DMS 273 (cell line): ENCODE results near the gene ANKRD33.

Experiments used
- DNase-seq: peaks from one replicate; lab custom pipeline; 2025; ENCODE audit not compliant: unreplicated experiment; lab: John Stamatoyannopoulos, UW

Gene ANKRD33

DNA sequence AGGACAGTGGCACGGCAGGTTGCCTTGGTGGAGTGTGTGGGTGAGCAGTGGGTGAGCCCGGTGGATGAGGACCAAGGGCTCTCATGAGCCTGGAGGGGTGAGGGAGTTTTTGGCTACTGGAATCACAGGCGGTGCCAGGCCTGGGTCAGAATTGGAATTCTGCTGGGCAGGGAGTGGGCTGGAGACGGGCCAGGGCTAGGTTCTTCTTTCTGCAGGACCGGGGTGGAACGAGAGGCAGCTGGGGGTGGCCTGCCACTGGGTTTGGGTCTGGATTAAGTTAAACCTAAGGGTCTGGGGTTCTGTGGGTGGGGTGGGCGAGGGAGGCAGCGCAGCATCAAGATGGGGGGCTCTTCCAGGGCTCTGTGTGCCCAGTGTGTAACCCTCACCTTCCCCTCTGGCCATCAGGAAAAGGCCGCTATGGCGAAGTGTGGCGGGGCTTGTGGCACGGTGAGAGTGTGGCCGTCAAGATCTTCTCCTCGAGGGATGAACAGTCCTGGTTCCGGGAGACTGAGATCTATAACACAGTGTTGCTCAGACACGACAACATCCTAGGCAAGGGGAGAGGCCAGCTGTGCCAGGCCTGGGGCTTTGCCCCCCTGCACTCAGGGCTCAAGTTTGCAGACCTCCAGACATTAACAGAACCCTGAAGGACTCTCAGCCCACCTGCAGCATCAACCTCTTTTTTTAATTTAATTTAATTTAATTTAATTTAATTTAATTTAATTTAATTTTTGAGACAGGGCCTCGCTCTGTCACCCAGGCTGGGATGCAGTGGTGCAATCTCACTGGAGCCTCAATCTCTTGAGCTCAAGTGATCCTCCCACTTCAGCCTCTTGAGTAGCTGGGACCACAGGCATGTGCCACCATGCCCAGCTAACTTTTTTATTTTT is 26.4 kb downstream of the ANKRD33 start:
- DNase-seq = no peak

DNA sequence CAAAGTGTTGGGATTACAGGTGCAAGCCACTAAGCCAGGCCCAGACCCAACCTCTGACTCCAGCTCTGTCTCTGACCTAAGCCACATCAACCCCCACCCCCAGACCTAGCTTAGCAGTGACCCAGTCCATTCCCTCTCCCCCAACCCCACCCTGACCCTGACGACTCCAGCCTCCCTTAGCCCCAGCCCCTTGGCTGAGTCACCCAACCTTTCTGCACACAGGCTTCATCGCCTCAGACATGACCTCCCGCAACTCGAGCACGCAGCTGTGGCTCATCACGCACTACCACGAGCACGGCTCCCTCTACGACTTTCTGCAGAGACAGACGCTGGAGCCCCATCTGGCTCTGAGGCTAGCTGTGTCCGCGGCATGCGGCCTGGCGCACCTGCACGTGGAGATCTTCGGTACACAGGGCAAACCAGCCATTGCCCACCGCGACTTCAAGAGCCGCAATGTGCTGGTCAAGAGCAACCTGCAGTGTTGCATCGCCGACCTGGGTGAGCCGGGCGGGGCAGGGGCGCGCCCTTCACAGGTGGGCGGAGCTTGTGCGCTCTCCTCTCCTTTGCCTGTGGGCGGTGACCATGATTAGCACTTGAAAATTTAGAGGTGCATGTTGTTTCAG is 27.2 kb downstream of the ANKRD33 start:
- DNase-seq = no peak

DNA sequence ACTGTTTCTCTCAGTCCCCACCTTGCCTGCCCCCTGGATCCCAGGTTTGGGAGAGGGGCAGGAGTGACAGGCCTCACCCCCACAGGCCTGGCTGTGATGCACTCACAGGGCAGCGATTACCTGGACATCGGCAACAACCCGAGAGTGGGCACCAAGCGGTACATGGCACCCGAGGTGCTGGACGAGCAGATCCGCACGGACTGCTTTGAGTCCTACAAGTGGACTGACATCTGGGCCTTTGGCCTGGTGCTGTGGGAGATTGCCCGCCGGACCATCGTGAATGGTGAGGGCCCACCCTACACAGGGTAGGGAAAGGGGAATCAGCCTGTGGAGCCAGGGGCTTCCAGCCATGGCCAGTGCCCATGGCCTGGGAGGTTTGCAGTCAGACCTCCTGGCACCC is 28.0 kb downstream of the ANKRD33 start:
- no peak for DNase-seq

DNA sequence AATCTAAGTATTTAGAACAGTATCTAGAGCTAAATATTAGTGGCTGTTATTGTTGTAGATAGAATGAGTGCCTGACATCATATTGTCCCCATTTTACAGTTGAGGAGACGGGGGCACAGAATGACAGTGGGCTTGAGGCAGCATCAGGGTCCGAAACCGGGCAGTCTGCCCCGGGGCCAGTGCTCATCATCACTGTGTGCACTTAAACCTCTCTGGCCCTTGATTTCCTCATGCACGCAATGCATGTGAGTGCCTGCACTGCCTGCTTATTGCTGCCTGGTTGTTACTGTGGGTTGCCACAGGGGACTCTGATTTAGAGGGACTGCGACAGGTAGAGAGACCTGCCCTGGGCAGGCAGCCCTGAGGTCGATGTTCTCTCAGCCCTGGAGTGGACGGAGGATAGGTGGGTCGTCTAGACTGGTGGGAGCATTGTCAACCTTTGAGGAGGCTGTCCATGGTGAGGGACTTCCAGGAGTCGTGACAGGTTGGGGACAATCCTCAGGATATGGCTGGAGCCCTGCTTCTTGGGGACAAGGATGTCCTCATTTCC is 29.2 kb downstream of the ANKRD33 start:
- DNase-seq = no peak

DNA sequence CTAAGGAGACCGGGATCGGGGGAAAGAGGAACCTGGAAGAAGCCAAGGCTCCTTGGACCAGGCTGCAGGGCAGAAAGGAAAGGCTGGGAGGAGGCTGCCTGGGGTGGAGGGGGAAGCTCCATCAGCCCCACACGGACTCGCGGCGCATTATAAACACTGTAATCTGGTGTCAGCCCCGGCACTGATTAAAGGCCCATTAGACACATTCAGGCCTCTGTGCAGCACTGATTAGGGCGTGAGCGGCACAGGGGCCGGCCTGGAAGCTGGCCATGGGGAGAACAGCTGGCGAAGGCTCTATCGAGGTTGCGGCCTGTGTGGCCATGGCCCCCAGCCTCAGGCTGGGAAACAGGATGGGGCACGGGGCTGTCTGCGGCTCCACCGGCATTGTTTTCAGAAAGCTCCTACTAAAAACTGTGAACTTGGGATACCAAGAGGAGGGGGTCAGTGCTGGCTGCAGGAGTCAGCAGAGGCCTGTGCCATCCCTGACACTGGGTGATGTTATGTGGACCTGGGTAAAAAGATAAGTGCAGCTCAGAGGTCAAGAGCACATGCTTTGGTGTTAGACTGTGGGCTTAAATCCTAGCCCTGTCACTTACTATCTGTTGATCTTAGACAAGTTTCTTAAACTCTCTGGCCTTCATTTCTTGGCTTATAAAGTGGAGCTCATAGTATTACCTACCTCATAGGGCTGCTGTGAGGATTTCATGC is 30.0 kb downstream of the ANKRD33 start:
- DNase-seq = peak; percentile 43

DNA sequence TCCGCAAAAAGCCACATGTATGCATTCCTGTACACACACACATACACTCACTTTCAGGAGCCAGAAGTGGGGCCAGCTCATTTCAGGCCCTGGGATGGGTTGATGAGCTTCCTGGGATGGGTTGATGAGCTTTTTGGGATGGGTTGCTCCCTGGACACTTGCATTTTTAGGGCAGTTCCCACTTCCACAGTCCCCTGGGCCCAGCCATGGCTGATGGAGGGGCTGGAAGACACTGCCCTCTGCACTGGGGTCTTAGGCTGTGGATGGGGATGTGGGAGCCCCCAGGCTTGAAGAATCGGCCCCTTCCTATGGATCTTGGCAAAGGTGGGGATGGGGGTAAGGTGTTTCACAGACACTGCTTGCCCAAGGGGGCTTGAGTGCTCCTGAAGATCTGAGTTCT is 32.1 kb downstream of the ANKRD33 start:
- DNase-seq = no peak

DNA sequence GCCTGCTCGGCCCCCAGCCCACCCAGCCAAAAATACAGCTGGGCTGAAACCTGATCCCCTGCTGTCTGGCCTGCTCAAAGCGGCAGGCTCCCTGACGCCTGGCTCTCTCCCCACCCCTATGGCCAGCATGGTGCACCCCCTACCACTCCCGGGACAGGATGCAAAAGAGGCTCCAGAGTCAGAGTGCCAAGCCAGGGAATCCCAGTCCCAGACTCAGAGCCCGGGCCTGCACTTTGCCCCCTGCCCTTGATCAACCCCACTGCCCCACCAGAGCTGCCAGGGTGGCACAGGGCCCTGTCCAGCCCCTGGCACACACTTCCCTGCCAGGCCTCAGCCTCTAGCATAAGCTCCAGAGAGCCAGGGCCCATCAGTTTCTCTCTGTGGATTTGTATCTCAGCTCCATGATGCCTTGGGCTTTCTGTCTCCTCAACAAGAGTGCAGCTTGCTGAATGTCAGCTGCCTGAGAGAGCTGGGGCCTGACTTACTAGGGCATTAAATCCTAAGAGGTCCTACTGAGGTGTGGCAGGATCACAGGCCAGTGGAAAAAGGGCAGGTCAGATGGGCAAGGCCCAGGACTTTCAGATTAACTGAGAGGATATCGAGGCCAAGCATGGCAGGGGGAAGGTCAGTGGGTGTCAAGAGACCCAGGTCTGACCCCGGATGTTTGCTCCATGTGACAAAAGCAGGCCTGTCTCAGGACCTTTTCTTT is 33.3 kb downstream of the ANKRD33 start:
- peak; percentile 74 for DNase-seq

DNA sequence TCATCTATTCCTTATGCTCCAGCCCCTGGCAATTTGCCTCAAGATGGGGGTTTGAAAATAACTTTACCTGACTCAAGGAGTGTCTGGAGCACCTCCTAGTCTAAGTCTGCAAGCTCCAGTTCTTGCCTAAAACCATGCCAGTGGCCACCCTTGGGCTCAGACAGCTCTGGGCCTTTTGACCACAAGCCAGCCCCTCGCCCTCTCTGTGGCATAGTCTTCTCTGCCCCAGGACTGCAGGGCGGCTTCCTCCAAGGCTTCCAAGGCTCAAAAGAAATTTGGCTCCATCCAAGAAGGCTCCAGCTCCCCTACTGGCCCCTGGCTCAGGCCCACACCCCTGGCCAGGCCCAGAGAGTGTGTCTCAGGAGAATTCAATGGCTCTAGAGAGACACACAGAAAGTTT is 34.2 kb downstream of the ANKRD33 start:
- no peak for DNase-seq

DNA sequence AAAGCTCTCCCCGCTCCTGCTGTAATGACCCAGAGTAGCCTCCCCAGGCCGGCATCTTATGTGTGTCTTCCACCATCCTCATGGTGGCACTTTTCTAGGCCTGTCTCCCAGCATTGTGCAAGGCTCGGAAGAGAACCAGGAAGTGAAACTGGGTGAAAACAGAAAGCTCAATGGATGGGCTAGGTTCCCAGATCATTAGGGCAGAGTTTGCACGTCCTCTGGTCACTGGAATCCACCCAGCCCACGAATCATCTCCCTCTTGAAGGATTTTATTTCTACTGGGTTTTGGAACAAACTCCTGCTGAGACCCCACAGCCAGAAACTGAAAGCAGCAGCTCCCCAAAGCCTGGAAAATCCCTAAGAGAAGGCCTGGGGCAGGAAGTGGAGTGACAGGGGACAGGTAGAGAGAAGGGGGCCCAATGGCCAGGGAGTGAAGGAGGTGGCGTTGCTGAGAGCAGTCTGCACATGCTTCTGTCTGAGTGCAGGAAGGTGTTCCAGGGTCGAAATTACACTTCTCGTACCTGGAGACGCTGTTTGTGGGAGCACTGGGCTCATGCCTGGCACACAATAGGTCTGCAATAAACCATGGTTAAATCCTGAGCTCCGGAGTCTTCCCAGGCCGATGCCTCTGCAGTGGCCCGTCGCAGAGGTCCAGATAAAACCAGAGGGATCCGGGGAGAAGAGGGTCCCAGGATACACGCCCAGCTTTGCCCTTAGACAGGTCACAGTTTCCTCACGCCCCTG is 35.0 kb downstream of the ANKRD33 start:
- no peak for DNase-seq

- DNase-seq = no peak
These were observed 35.8 kb downstream of the ANKRD33 start for GRCh38 chr12:51923506-51924365.

- DNase-seq = no peak
These were observed 36.8 kb downstream of the ANKRD33 start for GRCh38 chr12:51924551-51925319.

DNA sequence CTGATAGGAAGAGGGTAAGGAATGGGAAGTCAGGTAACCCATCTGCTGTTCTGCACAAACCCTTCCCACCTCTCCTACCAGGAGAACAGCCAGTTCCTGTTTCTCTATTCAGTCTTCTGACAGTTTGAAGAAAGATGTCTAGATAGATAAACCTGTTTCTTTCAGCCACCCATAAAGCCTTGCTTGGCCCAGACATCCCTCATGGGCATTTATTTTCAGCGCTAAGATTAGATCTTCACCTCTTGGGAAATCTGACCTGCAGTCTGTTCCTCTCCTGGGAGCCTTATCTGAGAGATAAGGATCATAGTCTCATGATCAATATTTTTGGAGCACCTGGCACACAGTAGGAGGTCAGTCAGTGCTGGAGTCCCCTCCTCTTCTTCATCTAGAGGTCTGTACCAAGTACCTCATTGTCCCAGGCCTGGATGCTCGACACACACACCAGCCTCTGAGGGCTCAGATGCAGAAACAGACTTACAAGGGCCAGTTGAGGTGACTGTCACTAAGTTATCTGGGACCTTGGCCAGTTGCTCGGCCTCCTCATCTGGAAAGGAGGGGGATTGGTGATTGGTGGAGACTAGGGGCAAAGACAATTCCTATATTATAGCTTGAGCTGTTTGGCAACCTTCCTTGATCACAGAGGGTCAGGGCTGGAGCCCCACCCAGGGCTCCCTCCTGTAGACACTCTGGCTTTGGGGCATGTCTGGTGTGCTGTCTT is 37.6 kb downstream of the ANKRD33 start:
- DNase-seq = no peak

DNA sequence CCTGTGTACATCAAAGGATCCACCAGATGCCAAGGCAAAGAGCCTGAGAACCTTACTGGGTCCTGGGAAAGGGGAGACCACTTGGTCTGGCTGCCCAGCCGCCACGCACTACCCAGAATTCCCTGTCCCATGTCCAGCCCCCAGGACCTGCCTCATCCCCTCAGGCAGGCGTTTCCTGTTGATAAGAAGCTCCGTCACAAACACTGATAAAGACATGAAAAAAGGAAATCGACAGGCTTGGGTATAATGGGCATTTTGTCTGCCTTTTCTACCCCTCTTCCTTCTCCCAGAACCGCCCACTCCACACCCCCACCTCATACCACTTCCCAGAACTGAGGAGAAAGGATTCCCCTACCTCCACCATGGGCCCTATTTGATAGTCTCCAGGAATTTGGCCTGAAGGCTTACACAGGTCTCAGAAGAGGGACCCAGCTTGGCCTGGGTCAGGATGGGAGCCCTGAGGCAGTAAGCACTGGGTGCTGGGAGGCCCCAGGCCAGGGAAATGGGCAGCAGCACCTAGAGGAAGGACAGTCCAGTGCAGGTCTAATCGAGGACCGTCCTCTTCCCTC is 38.2 kb downstream of the ANKRD33 start:
- no peak for DNase-seq

DNA sequence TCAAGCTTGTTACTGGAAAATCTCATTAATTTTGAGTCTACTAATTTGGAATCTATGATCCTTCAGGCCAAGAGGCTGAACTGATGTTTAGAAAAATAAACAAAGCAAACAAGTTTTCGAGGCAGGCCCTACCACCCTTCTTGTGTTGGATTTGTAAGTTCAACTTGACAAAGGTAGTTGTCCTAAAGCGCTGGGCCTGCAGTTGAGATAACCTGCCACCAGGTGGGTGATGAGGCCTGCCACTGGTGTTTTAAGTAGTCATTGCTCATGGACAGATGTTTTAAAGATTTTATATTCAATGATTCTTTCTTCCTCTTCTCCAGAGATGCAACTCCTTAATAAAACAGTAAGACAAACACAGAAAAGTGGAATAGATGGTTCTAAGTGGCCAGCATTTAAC is 38.8 kb downstream of the ANKRD33 start:
- DNase-seq = peak; percentile 51

DNA sequence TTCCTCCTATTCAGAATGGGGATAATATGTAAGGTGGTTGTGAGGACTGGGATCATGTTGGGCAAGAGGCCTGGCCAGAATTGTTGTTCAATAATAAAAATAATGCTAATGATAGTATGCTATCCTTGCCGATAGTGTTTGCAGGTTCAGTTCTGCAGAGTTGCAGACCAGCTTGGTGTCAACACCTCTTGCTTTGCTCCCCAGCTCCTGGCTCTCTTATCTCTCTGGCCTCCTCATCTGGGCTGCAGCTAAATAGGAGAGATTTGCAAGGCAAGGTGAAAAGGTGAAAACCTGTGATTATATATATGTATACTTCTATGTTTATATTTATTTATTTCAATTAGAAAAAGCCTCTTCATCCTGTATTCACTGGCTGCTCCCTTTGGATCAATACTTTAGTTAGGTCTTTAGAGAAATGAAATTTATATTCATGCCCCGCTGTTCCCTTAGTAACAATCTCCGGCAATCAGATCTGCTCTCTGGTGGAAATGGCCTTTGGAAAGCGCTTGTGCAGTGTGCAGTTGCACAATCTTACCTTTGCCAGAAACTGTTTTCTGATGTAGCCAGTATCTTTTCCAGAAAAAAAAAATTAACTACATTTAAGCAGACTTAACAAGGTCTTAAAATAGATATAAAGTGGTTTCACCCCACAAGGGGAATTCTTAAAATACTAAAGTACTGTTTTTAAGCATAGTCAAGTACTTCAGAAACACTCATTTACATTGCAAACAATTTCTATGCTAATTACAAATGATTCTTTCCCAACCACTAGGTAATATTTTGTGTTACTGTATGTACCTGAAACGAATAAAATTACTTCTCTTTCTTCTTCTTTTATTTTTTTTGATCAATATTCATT is 44.5 kb downstream of the ANKRD33 start:
- peak; percentile 29 for DNase-seq

GRCh38 chr12:51934080-51934479 is 46.2 kb downstream of the ANKRD33 start:
- DNase-seq = no peak

DNA sequence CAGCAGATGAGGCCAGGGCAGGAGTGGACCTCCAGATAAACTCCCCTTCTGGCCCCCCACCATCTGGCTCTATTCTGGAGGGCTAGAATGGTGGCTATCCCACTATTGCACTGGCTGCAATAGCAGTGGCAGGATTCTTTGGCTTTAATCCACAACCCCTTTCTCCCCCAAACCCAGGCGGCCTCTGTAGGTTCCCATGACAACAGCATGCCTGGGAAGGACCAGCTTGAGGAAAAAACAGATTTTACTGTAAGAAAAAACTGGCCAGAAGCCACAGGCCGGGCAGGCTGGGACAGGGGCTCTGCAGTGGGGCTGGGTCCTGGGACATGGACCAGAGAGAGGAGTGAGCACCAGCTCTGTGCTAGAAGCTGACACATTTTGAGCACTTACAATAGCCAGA is 50.0 kb downstream of the ANKRD33 start:
- DNase-seq = peak; percentile 64
